Measurements from ENCODE around the gene GIT2.

GIT2 gene

GRCh38 chr12:110007881-110008280 is 11.7 kb upstream of the GIT2 start:
- H3K36me3 ChIP-seq (ENCODE audit: insufficient read depth) = no peaks in the 10 kb centered on the region
- no peaks in the 10 kb centered on the region for H3K4me1 ChIP-seq (ENCODE audit: low read depth, poor library complexity, severe bottlenecking)
- no peaks in the 10 kb centered on the region for H3K79me2 ChIP-seq (ENCODE audit: insufficient read depth, low read depth)
- no peak overlapping the region for H3K27ac ChIP-seq
- no peak overlapping the region for H3K9ac ChIP-seq
- no peak for TF ChIP-seq CTCF (conservative IDR thresholded peaks at IDR 0.05; ENCODE audit: low read depth, low read length)
- H4K20me1 ChIP-seq (ENCODE audit: insufficient read depth) = no peaks in the 10 kb centered on the region
- H3K4me3 ChIP-seq (IDR thresholded peaks at IDR 0.05; ENCODE audit: insufficient read depth, low read depth, low read length) = no peak overlapping the region
- no peaks in the 10 kb centered on the region for H3K27me3 ChIP-seq (ENCODE audit: insufficient read depth, low read depth)
- H2AFZ ChIP-seq (ENCODE audit: low read depth) = no peak overlapping the region
- no peak overlapping the region for H3K4me2 ChIP-seq

GRCh38 chr12:110006115-110006514 is 9.9 kb upstream of the GIT2 start:
- Histone ChIP-seq H3K79me2 (ENCODE audit: insufficient read depth, low read depth) (no peaks in the 10 kb centered on the region), H3K36me3 (ENCODE audit: insufficient read depth) (no peaks in the 10 kb centered on the region), H3K4me1 (ENCODE audit: low read depth, poor library complexity, severe bottlenecking) (no peaks in the 10 kb centered on the region), H3K9ac (no peak overlapping the region), H3K4me3 (IDR thresholded peaks at IDR 0.05; ENCODE audit: insufficient read depth, low read depth, low read length) (no peak overlapping the region), H3K27me3 (ENCODE audit: insufficient read depth, low read depth) (no peaks in the 10 kb centered on the region), H4K20me1 (ENCODE audit: insufficient read depth) (no peaks in the 10 kb centered on the region), H3K27ac (no peak overlapping the region), H3K4me2 (no peak overlapping the region), H2AFZ (ENCODE audit: low read depth) (no peak overlapping the region)
- no peak for TF ChIP-seq CTCF (conservative IDR thresholded peaks at IDR 0.05; ENCODE audit: low read depth, low read length)

- no peak overlapping the region for H3K27ac ChIP-seq
- H3K4me1 ChIP-seq (ENCODE audit: low read depth, poor library complexity, severe bottlenecking) = no peaks in the 10 kb centered on the region
- no peak overlapping the region for H2AFZ ChIP-seq (ENCODE audit: low read depth)
- no peaks in the 10 kb centered on the region for H3K36me3 ChIP-seq (ENCODE audit: insufficient read depth)
- no peaks in the 10 kb centered on the region for H3K27me3 ChIP-seq (ENCODE audit: insufficient read depth, low read depth)
- no peak overlapping the region for H3K9ac ChIP-seq
- no peaks in the 10 kb centered on the region for H3K79me2 ChIP-seq (ENCODE audit: insufficient read depth, low read depth)
- TF ChIP-seq CTCF (conservative IDR thresholded peaks at IDR 0.05; ENCODE audit: low read depth, low read length) = no peak
- no peak overlapping the region for H3K4me3 ChIP-seq (IDR thresholded peaks at IDR 0.05; ENCODE audit: insufficient read depth, low read depth, low read length)
- no peak overlapping the region for H3K4me2 ChIP-seq
- no peaks in the 10 kb centered on the region for H4K20me1 ChIP-seq (ENCODE audit: insufficient read depth)
These were observed 9.3 kb upstream of the GIT2 start for GRCh38 chr12:110005319-110005973.

GRCh38 chr12:110004598-110004997 is 8.4 kb upstream of the GIT2 start:
- no peak overlapping the region for H3K9ac ChIP-seq
- H3K4me3 ChIP-seq (IDR thresholded peaks at IDR 0.05; ENCODE audit: insufficient read depth, low read depth, low read length) = no peak overlapping the region
- no peak overlapping the region for H2AFZ ChIP-seq (ENCODE audit: low read depth)
- H3K36me3 ChIP-seq (ENCODE audit: insufficient read depth) = no peaks in the 10 kb centered on the region
- H3K4me2 ChIP-seq = no peak overlapping the region
- no peaks in the 10 kb centered on the region for H3K27me3 ChIP-seq (ENCODE audit: insufficient read depth, low read depth)
- H3K4me1 ChIP-seq (ENCODE audit: low read depth, poor library complexity, severe bottlenecking) = no peaks in the 10 kb centered on the region
- H4K20me1 ChIP-seq (ENCODE audit: insufficient read depth) = no peaks in the 10 kb centered on the region
- H3K27ac ChIP-seq = no peak overlapping the region
- no peaks in the 10 kb centered on the region for H3K79me2 ChIP-seq (ENCODE audit: insufficient read depth, low read depth)
- TF ChIP-seq CTCF (conservative IDR thresholded peaks at IDR 0.05; ENCODE audit: low read depth, low read length) = no peak
